Trophoblast cell (in vitro differentiated cells and primary cell): ENCODE data around the gene DIO2.

Experiments
- DNase-seq, 2 donors: peaks; one replicate each; pipeline ENCODE4 v3.0.0-alpha.2; 2016
- H2AFZ ChIP-seq: 2 replicates; pipeline ENCODE4 v1.6.1; 2013; ENCODE audit warnings: low read length, moderate library complexity, mild to moderate bottlenecking; ENCODE audit not compliant: insufficient read depth, poor library complexity
- H2AK5ac ChIP-seq: 2 replicates; pipeline ENCODE4 v1.6.1; 2013; ENCODE audit warnings: mild to moderate bottlenecking, low read length
- H2BK120ac ChIP-seq: 2 replicates; pipeline ENCODE4 v1.6.1; 2013; ENCODE audit warnings: low read length, mild to moderate bottlenecking, moderate library complexity; ENCODE audit not compliant: insufficient read depth, poor library complexity
- H2BK12ac ChIP-seq: 2 replicates; pipeline ENCODE4 v1.6.1; 2013; ENCODE audit warnings: mild to moderate bottlenecking, low read length, moderate library complexity
- H2BK5ac ChIP-seq: 2 replicates; pipeline ENCODE4 v1.6.1; 2013; ENCODE audit warnings: low read length, low read depth, moderate library complexity, mild to moderate bottlenecking; ENCODE audit not compliant: poor library complexity
- H3K14ac ChIP-seq: 2 replicates; pipeline ENCODE4 v1.6.1; 2013; ENCODE audit warnings: mild to moderate bottlenecking, low read length
- H3K18ac ChIP-seq: 2 replicates; pipeline ENCODE4 v1.6.1; 2013; ENCODE audit warnings: mild to moderate bottlenecking, low read length
- H3K23ac ChIP-seq: 2 replicates; pipeline ENCODE4 v1.6.1; 2013; ENCODE audit warnings: low read length
- H3K27ac ChIP-seq: 2 replicates; pipeline ENCODE4 v1.5.1; 2013; ENCODE audit warnings: low read depth, mild to moderate bottlenecking, inconsistent platforms, low read length, moderate library complexity
- H3K27me3 ChIP-seq: 2 replicates; pipeline ENCODE4 v1.6.1; 2013; ENCODE audit warnings: inconsistent platforms, mild to moderate bottlenecking, low read length, moderate library complexity; ENCODE audit not compliant: insufficient read depth
- H3K36me3 ChIP-seq, 2 experiments: 1 replicate in 1 of 2; 2 replicates in 1 of 2; pipeline ENCODE4 v1.6.1; 2013; ENCODE audit warnings: low read length in 2 of 2, mild to moderate bottlenecking in 2 of 2, moderate library complexity in 1 of 2; ENCODE audit not compliant: insufficient read depth in 2 of 2, control insufficient read depth in 1 of 2
- H3K4ac ChIP-seq: 2 replicates; pipeline ENCODE4 v1.6.1; 2013; ENCODE audit warnings: low read depth, mild to moderate bottlenecking, low read length, moderate library complexity
- H3K4me1 ChIP-seq, 2 experiments: 1 replicate in 1 of 2; 2 replicates in 1 of 2; pipeline ENCODE4 v1.6.1; 2013; ENCODE audit warnings: low read length in 2 of 2, mild to moderate bottlenecking in 2 of 2, moderate library complexity in 1 of 2; ENCODE audit not compliant: insufficient read depth in 2 of 2, control insufficient read depth in 1 of 2
- H3K4me2 ChIP-seq: 2 replicates; pipeline ENCODE4 v1.6.1; 2013; ENCODE audit warnings: inconsistent platforms, mild to moderate bottlenecking, low read length, moderate library complexity
- H3K4me3 ChIP-seq: 2 replicates; pipeline ENCODE4 v1.5.1; 2013; ENCODE audit warnings: mild to moderate bottlenecking, low read depth, low read length, inconsistent platforms
- H3K79me1 ChIP-seq: one replicate; pipeline ENCODE4 v1.6.1; 2013; ENCODE audit warnings: low read length
- H3K79me2 ChIP-seq: 2 replicates; pipeline ENCODE4 v1.6.1; 2013; ENCODE audit warnings: low read length, mild to moderate bottlenecking; ENCODE audit not compliant: control insufficient read depth, insufficient read depth, poor library complexity
- H3K9ac ChIP-seq: 2 replicates; pipeline ENCODE4 v1.6.1; 2013; ENCODE audit warnings: mild to moderate bottlenecking, low read length
- H3K9me3 ChIP-seq: 2 replicates; pipeline ENCODE4 v1.6.1; 2013; ENCODE audit warnings: low read depth, mild to moderate bottlenecking, control low read depth, inconsistent platforms, low read length; ENCODE audit not compliant: insufficient read depth
- H4K12ac ChIP-seq: 2 replicates; pipeline ENCODE4 v1.6.1; 2013; ENCODE audit warnings: low read depth, mild to moderate bottlenecking, low read length, moderate library complexity
- H4K8ac ChIP-seq: 2 replicates; pipeline ENCODE4 v1.6.1; 2013; ENCODE audit warnings: low read depth, mild to moderate bottlenecking, low read length, moderate library complexity
- H4K91ac ChIP-seq: one replicate; pipeline ENCODE4 v1.6.1; 2013; ENCODE audit warnings: low read depth, mild to moderate bottlenecking, low read length, moderate library complexity
- WGBS: extraction: QIAGEN DNeasy Blood & Tissue Kit; methylation state at CpG from one replicate; pipeline ENCODE4 v1.1.7; 2013; ENCODE audit warnings: missing lambda C conversion rate; ENCODE audit not compliant: insufficient read length, insufficient coverage; ENCODE audit errors: extremely low coverage; 5-methylcytosine and 5-hydroxymethylcytosine counted together

The DIO2 gene

GRCh38 chr14:80215756-80216581 is 4.7 kb upstream of the DIO2 start:
- H3K4ac ChIP-seq = no peak overlapping the region
- H2AK5ac ChIP-seq = no peak overlapping the region
- H3K4me2 ChIP-seq = no peak overlapping the region
- peak overlapping the region; percentile 74 for H2BK12ac ChIP-seq
- H3K4me1 ChIP-seq = peaks cover 7 to 8% of the 10 kb centered on the region in 2 experiments
- H3K4me3 ChIP-seq = no peak overlapping the region
- WGBS = no CpG with 5 or more reads among the region's 10 CpGs
- no peaks in the 10 kb centered on the region for H3K36me3 ChIP-seq
- no peaks in the 10 kb centered on the region for H3K79me2 ChIP-seq
- H2BK5ac ChIP-seq = no peak overlapping the region
- no peaks in the 10 kb centered on the region for H3K27me3 ChIP-seq
- no peak overlapping the region for H3K18ac ChIP-seq
- peak overlapping the region; percentile 17 for H3K14ac ChIP-seq
- H3K79me1 ChIP-seq = no peaks in the 10 kb centered on the region
- H4K8ac ChIP-seq = no peak overlapping the region
- H3K27ac ChIP-seq = no peak overlapping the region
- no peak overlapping the region for H3K23ac ChIP-seq
- peak; percentile 95 for DNase-seq
- H2BK120ac ChIP-seq = no peak overlapping the region
- no peak overlapping the region for H4K12ac ChIP-seq
- peak overlapping the region; percentile 45 for H2AFZ ChIP-seq
- H3K9me3 ChIP-seq = no peaks in the 10 kb centered on the region
- H3K9ac ChIP-seq = no peak overlapping the region
- H4K91ac ChIP-seq = no peak overlapping the region

GRCh38 chr14:80215081-80215480 is 3.8 kb upstream of the DIO2 start:
- Histone ChIP-seq H3K9ac (no peak overlapping the region), H2BK12ac (no peak overlapping the region), H3K18ac (no peak overlapping the region), H3K36me3 (no peaks in the 10 kb centered on the region), H3K23ac (no peak overlapping the region), H2AFZ (no peak overlapping the region), H3K9me3 (no peaks in the 10 kb centered on the region), H2AK5ac (no peak overlapping the region), H3K14ac (no peak overlapping the region), H2BK120ac (no peak overlapping the region), H3K79me1 (no peaks in the 10 kb centered on the region), H4K12ac (no peak overlapping the region), H3K79me2 (no peaks in the 10 kb centered on the region), H3K27ac (no peak overlapping the region), H3K27me3 (no peaks in the 10 kb centered on the region), H4K91ac (no peak overlapping the region), H4K8ac (no peak overlapping the region), H2BK5ac (no peak overlapping the region), H3K4ac (no peak overlapping the region), H3K4me1 (peaks cover 7 to 8% of the 10 kb centered on the region in 2 experiments), H3K4me2 (no peak overlapping the region), H3K4me3 (no peak overlapping the region)
- peak; percentile 67 to 98 for DNase-seq
- WGBS = no CpG with 5 or more reads among the region's 4 CpGs

- Histone ChIP-seq H2AFZ (no peak overlapping the region), H2AK5ac (no peak overlapping the region), H3K14ac (no peak overlapping the region), H3K27ac (no peak overlapping the region), H3K23ac (no peak overlapping the region), H3K27me3 (no peaks in the 10 kb centered on the region), H2BK12ac (no peak overlapping the region), H3K4me3 (no peak overlapping the region), H2BK120ac (peak overlapping the region; percentile 17), H3K18ac (no peak overlapping the region), H3K9me3 (no peaks in the 10 kb centered on the region), H3K79me1 (no peaks in the 10 kb centered on the region), H2BK5ac (no peak overlapping the region), H3K4ac (no peak overlapping the region), H3K36me3 (no peaks in the 10 kb centered on the region), H3K4me2 (no peak overlapping the region), H4K8ac (no peak overlapping the region), H3K79me2 (no peaks in the 10 kb centered on the region), H4K91ac (no peak overlapping the region), H3K4me1 (peaks cover 7 to 8% of the 10 kb centered on the region in 2 experiments), H4K12ac (no peak overlapping the region), H3K9ac (no peak overlapping the region)
- peak; percentile 79 to 89 for DNase-seq
- no CpG with 5 or more reads among the region's 4 CpGs for WGBS
Observed at GRCh38 chr14:80213602-80214001, 2.3 kb upstream of the DIO2 start.

GRCh38 chr14:80212023-80212397 is 706 bp upstream of the DIO2 start:
- no peak overlapping the region for H2BK12ac ChIP-seq
- H3K9me3 ChIP-seq = no peaks in the 10 kb centered on the region
- no peak overlapping the region for H3K18ac ChIP-seq
- peak overlapping the region; percentile 14 for H3K4me2 ChIP-seq
- WGBS = no CpG with 5 or more reads among the region's 5 CpGs
- no peak overlapping the region for H2AK5ac ChIP-seq
- H3K27ac ChIP-seq = no peak overlapping the region
- H2AFZ ChIP-seq = no peak overlapping the region
- H2BK5ac ChIP-seq = no peak overlapping the region
- H3K23ac ChIP-seq = no peak overlapping the region
- H3K14ac ChIP-seq = no peak overlapping the region
- no peak overlapping the region for H4K12ac ChIP-seq
- H3K4me3 ChIP-seq = no peak overlapping the region
- no peak overlapping the region for H4K8ac ChIP-seq
- peaks cover 7 to 8% of the 10 kb centered on the region in 2 experiments for H3K4me1 ChIP-seq
- H3K9ac ChIP-seq = no peak overlapping the region
- no peaks in the 10 kb centered on the region for H3K27me3 ChIP-seq
- no peaks in the 10 kb centered on the region for H3K79me1 ChIP-seq
- no peaks in the 10 kb centered on the region for H3K36me3 ChIP-seq
- H3K79me2 ChIP-seq = no peaks in the 10 kb centered on the region
- H2BK120ac ChIP-seq = no peak overlapping the region
- peak; percentile 68 to 99 for DNase-seq
- H3K4ac ChIP-seq = no peak overlapping the region
- no peak overlapping the region for H4K91ac ChIP-seq
